GDM1 (cell line): ENCODE results near the gene CATSPERE.
"Not testable (repeated sequence)": the region's sequence is repeated elsewhere in the genome, so short reads cannot be mapped to it uniquely, and the experiment has no call there.

Source experiments
- DNase-seq: peaks from one replicate; lab custom pipeline; 2025; lab: John Stamatoyannopoulos, UW

The CATSPERE gene

GRCh38 chr1:244552336-244552735 is 91.3 kb downstream of the CATSPERE start:
- no peak for DNase-seq

DNA sequence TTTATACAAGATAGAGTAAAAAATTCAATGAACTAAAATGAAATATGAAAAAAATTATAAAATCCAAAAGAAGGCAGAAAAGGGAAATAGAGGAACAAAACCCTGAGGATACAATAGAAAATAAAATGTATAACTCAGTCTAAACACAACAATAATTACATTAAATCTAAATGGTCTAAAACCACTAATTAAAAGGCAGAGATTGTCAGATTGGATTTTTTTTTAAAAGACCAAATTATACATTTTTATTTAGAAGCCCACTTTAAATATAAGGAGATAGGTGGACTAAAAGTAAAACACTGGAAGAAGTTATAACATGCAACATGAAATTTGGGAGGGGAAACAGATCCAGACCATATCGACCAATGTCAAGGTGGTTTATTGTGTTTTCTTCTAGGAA is 95.2 kb downstream of the CATSPERE start:
- DNase-seq, result no peak

- no peak for DNase-seq
These were observed 96.5 kb downstream of the CATSPERE start for GRCh38 chr1:244557565-244557964.

DNA sequence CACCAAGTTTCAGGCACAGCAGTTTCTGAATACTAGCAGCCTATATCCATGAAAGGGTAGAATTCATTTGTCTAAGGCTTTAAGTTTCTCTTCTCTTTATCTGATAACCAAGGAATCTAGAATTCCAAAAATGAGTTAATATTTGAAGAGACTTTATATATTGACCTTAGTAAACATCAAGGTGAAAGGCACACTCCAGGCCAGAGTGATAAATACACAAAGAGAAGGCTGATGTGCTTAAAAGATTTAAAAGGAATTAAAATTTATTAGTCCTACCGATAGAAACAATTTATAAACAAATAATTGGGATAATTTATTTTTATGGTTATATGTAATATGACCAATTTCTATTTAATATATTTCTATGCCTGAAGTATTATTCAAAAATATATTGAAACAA is 98.5 kb downstream of the CATSPERE start:
- no peak for DNase-seq

- DNase-seq, result not testable (repeated sequence)
These were observed 101.8 kb downstream of the CATSPERE start for GRCh38 chr1:244562877-244563276.

DNA sequence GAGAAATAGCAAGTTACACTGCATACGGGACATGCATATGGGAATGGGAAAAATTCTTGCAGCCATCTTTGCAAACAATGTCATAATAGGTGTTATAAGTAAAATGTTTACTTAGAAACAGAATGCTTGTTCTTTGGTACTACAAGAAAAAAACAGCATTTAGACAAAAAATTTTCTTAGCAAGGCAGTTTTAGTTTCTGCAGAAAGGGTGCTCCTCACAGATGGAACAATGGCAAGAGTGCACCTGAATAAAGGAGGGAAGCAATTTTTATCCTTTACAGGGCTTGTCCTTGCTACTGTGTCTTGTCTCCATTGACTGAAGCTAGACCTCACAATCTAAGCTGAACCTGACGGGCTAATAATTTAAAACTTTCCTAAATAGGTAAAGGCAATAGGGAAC is 112.7 kb downstream of the CATSPERE start:
- DNase-seq, result no peak

DNA sequence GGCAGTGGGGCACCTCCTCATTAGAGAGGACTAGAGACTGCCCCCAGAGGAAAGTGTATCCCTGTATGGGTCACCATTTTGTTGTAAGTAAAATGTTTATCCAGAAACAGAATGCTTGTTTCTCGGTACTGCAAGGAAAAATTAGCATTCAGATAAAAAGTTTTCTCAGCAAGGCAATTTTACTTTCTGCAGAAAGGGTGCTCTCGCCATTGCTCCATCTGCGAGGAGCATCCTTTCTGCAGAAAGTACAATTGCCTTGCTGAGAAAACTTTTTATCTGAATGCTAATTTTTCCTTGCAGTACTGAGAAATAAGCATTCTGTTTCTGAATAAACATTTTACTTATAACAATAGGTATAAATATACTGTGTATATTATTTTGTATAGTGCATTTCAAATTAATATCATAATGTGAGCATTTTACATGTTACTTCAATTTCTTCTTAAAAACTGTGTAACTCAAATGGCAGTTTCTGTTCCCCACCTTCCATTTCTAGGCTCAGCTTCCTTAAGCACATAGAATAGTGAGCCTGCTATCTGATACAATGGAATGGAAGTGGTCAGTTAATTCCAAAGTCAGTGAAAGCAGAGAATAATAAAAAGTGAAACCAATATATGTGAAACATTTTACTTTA is 115.3 kb downstream of the CATSPERE start:
- no peak for DNase-seq

DNA sequence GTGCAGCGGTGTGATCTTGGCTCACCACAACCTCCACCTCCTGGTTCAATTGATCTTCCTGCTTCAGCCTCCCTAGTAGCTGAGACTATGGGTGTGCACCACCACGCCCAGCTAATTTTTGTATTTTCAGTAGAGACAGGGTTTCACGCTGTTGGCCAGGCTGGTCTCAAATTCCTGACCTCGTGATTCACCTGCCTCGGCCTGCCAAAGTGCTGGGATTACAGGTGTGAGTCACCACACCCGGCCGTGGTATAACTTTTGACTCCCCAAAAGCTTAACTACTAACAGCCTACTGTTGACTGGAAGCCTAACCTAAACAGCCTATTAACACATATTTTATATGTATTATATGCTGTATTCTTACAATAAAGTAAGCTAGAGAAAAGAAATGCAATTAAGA is 117.1 kb downstream of the CATSPERE start:
- not testable (repeated sequence) for DNase-seq

DNA sequence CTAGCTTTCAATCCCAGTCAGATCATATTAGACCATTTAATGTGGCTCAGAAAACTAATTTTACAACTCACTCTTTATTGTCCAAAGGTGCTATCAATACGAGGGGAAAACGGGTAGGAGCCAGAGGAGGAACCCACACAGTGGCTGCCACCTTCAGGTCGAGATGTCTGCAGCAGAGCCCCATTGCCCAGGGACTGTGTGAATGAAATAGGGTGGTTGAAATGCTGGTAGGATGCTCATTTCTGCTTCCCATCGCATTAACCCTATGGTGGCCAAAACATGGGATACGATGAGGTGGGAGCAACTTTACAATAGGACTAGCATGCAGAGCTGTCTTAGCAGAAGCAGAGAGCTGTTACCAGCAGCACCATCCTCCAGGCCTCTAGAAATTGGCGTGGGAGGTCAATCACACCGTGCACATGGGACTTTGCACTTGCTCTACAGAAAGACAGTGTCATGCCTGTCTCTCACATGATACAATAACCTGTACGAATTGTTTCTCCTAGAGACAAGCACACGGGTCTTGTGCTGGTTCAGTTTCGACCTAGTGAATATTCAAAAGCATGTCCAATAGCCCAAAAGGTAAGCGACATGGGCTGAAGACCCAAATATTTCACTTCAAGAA is 122.4 kb downstream of the CATSPERE start:
- DNase-seq, result no peak

DNA sequence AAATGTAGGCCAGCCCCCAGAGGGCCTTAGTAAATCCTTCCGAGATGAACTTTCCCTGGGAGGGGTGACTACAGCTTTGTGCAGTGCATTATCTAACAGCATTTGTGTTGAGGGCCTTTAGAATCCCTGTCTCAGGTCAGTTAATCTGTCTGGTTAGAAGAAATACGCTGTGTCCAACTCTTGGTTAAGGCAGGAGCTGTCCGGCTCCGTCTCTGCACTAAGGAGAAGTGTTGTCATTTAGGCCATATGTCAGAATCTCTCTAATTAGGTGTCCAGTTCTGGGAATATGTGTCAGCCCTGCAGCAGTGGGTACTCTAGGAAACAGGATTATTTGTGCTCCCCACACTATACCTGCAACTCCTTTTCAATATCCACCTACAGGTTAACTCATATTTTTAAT is 124.8 kb downstream of the CATSPERE start:
- DNase-seq, result no peak

GRCh38 chr1:244590670-244591069 is 129.6 kb downstream of the CATSPERE start:
- no peak for DNase-seq

- no peak for DNase-seq
These were observed 137.5 kb downstream of the CATSPERE start for GRCh38 chr1:244598611-244599010.

GRCh38 chr1:244599937-244600350 is 138.9 kb downstream of the CATSPERE start:
- no peak for DNase-seq

DNA sequence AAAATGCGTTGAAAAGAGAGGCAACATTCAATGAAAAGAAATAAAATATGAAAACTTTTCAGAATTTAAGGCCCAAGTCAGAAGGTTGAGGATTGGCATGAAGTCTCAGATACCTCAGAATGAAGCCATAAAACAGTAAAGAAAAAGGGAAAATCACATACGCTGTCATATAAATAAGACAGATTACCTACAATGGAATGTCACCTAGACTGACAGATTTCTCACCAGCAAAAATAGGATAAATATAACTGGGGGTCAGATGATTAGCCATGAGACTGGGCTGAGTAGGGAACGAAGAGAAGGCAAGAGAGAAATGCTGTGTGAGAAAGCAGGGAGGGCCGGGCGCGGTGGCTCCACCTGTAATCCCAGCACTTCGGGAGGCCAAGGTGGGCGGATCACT is 140.3 kb downstream of the CATSPERE start:
- no peak for DNase-seq

- DNase-seq, result no peak
These were observed 142.4 kb downstream of the CATSPERE start for GRCh38 chr1:244603498-244603897.

- no peak for DNase-seq
These were observed 144.8 kb downstream of the CATSPERE start for GRCh38 chr1:244605835-244606370.

- DNase-seq, result no peak
These were observed 153.2 kb downstream of the CATSPERE start for GRCh38 chr1:244614113-244614836.

GRCh38 chr1:244614879-244615278 is 153.8 kb downstream of the CATSPERE start:
- DNase-seq, result no peak

DNA sequence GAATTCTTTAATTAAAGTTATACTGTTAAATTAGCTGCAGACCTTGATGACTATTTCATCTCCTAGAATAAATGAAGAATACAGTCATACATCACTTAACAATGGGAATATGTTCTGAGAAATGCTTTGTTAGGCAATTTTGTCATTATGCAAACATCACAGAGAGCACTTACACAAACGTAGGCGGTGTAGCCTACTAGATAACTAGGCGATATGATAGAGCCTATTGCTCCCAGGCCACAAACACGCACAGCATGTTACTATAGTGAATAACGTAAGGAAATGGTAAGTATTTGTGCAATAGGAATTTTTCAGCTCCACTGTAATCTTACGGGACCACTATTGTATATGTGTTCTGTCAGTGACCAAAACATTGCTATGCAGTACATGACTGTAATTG is 154.2 kb downstream of the CATSPERE start:
- no peak for DNase-seq

- DNase-seq, result no peak
These were observed 165.6 kb downstream of the CATSPERE start for GRCh38 chr1:244626709-244627108.

DNA sequence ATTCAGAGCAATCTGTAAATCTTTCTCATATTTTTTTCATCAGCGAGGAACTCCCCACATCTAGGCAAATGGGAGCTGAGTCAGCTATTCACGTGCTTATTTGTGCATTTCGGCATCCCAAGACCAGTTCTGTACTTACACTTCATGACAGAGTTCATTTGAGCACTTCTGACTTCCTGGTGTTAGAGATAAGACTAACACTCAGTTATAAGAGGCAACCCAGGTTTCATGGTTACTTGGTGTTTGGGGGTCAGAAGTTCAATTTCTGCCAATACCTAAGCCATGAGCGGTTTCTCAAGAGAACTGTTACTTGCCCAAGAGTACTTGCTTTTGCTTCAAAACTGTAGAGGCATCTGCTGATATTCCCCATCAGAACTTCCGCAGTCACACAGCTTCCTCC is 167.7 kb downstream of the CATSPERE start:
- no peak for DNase-seq

GRCh38 chr1:244633140-244633539 is 172.1 kb downstream of the CATSPERE start:
- DNase-seq, result no peak

GRCh38 chr1:244634546-244634945 is 173.5 kb downstream of the CATSPERE start:
- no peak for DNase-seq
